ENCODE results near the gene NPHP1.
A peak's percentile ranks its signal among the peaks of the same experiment; 100 is the strongest.
"Not testable (repeated sequence)": the region's sequence is repeated elsewhere in the genome, so short reads cannot be mapped to it uniquely, and the experiment has no call there.

Gene NPHP1

DNA sequence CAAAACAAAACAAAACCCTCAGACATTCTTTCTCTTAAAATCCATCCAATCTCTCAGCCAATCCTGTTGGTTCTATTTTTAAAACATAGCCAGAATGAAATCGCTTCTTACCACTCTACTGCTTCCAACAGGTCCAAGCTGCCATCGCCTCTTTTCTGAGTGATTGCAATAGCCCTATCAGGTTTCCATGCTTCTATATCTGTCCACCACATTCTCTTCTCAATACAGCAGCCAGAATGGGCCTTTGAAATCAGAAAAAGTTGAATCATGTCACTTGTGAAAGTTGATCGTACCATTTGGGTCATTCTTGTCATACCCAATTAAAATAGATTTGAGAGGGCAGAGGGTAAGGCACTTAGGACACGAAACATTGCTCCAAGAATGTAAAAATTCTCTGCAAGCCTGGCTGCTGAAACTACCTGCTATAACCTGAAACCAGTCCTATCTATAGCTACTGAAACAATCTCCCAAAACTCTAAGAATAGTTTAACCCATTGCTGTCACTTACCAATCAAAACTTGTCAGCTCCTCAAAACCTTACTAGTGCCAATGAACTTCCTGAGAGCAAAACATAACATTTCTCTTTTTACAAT, 10.8 kb upstream of the NPHP1 start:
- TF ChIP-seq ZNF274 (IDR thresholded peaks at IDR 0.05; ENCODE audit: low read depth, low read length) = no peak
- H3K4me3 ChIP-seq (ENCODE audit: low read length) = no peak overlapping the region

DNA sequence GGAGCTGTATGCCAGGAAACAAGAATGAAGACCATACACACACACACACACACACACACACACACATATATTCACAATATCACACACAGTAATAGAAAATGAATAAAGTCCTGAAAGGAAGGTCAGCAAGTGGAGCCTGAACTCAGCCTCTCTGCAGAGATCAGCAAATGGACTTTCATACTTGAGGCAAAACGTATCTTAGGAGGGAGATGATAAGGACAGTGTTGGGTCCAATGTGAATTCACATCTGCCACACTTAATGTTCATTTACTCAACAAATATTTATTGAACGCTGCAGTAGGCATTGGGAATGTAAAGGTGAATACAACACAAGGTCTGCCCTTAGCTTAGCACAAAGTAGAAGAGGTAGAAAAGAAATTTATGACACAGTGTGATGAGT, 10.3 kb upstream of the NPHP1 start:
- H3K4me3 ChIP-seq (ENCODE audit: low read length) = no peak overlapping the region
- TF ChIP-seq ZNF274 (IDR thresholded peaks at IDR 0.05; ENCODE audit: low read depth, low read length) = no peak

DNA sequence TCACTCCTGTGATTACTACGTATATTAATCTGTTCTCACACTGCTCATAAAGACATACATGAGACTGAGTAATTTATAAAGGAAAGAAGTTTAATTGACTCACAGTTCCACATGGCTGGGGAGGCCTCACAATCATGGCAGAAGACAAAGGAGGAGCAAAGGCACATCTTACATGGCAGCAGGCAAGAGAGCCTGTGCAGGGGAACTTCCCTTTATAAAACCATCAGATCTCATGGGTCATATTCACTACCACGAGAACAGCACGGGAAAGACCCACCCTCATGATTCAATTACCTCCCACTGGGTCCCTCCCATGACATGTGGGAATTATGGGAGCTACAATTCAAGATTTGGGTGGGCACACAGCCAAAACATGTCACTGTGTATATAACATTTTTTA, 8.7 kb upstream of the NPHP1 start:
- H3K4me3 ChIP-seq (ENCODE audit: low read length) = not testable (repeated sequence)

DNA sequence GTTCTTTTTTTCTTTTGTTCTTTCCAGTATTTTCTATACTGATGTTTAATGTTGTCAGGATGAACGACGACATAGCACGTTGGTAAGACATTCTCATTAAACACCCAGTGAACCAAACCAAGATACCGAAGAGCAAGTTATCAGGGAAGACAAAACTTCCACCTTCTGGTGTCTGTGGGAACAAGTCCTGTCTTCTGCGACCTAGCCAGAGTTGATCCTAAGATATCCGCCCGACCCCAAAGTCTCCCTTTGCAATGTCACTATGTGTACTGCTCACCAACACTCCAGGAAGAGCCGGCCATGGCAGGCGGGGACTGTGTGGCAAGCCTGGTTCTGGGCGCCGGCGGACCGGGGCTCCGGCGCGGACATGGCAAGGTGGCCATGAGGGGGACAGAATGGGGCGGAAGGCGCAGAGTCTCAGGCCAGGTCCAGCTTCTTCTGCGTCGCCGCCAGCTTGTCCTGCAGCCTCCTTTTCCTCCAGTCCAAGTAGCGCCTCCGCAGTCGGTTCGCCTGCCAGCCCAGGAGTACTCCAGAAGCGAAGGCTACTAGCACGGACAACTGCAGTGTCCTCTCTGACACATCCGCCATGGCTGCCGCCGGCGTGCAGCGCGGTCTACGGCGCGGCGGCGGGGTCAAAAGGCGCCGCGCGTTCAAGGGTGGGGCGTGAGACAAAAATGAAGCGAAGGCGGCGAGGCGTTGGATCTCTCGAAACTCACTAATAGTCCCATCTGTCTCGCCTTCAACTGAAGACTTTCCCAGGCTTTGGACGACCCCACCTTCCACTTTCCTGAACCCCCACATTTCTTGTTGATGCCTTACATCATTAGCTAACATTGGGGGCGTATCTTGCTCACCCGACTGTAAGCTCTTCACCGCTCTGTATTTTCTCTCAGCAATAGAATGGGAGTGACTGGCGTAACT, 7.4 kb upstream of the NPHP1 start, which contains the start of gene MTLN:
MTLN (minus strand) TSS at position 610 of the 921 bp plus-strand sequence; CDS start at position 588, 22 bp downstream.
- H3K4me3 ChIP-seq (ENCODE audit: low read length) = peak within 1 kb of the TSS; percentile 99
- TF ChIP-seq ZNF274 (IDR thresholded peaks at IDR 0.05; ENCODE audit: low read depth, low read length) = no peak

DNA sequence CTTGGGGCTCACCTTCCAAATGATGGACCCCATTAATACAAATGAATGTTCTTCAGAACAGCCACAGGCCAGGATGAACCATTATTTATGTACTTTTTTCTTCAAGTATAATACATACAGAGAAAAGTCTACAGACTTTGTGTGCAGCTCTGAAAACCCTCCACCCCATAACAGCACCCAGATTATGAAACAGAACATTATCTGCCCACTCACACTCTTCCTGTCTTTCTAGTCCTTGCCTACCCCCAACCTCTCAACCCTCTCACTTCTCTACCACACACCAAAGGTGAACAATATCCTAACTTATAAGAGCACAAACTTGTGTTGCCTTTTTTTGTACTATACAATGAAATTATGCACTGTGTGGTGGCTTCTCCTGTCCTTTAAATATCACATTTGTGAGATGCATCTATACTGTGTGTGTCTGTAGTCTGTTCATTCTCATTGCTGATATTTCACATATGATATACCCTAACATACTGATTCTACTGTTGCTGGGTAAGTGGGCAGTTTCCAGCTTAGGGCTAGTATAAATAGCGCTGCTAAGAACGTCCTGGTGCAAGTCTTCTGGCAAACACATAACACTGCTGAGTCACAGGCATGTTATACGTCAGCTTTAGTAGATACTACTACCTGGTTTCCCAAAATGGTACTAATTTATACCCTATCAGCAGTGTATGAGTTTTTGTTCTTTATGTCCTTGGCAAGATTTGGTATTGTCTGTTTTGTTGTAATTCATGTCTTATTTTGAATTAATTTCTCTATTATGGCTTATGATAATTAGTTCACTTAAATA, 1.0 kb upstream of the NPHP1 start:
- no peak overlapping the region; the same call in 1 of the 2 replicates for H3K4me3 ChIP-seq (ENCODE audit: low read length)
- TF ChIP-seq ZNF274 (IDR thresholded peaks at IDR 0.05; ENCODE audit: low read depth, low read length) = no peak

DNA sequence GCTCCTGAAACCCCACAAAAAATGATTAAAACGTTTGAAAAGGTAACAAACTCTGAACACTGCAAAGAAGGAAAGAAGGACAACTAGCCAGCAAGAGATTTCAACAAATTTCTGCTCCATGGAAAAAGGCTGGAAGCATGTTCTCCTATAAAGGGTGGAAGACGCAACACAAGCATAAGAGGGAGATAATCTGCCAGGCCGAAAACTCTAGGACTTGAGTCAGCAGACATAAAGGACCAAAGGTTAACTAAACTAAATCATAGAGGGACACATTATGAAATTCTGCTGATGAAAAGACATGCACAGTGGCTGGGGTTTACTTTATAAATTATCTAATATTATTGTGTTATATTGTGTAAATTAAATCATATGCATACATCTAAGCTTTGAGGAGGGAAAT, 6.8 kb downstream of the NPHP1 start:
- no peak for TF ChIP-seq ZNF274 (IDR thresholded peaks at IDR 0.05; ENCODE audit: low read depth, low read length)
- H3K4me3 ChIP-seq (ENCODE audit: low read length) = no peak overlapping the region

DNA sequence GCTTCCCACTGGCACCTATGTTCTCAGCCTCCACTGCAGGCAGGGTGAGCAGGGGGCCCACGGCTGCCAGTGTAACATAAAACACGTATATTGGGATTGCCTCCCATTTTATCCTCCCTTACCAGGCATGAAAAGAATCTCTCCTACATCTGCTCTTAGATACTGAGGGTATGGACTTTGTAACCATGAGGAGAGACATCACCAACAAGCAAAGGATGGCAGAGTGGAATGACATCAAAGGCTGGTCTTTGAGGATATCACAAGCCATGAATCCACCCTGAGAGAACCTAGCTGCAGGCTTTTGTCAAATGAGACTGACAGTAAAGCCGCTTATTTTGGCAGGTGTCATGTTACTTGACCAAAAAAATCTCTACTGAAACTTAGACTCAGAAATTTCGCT, 7.4 kb downstream of the NPHP1 start:
- no peak overlapping the region for H3K4me3 ChIP-seq (ENCODE audit: low read length)
- TF ChIP-seq ZNF274 (IDR thresholded peaks at IDR 0.05; ENCODE audit: low read depth, low read length) = no peak

DNA sequence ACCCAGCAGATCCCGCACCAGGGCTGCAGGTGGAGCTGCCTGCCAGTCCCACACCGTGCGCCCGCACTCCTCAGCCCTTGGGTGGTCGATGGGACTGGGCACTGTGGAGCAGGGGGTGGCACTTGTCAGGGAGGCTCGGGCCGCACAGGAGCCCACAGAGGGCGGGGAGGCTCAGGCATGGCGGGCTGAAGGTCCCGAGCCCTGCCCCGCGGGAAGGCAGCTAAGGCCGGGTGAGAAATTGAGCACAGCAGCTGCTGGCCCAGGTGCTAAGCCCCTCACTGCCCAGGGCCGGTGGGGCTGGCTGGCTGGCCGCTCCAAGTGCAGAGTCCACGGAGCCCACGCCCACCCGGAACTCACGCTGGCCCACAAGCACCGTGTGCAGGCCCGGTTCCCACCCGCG, 14.6 kb downstream of the NPHP1 start:
- not testable (repeated sequence) for H3K4me3 ChIP-seq (ENCODE audit: low read length)

DNA sequence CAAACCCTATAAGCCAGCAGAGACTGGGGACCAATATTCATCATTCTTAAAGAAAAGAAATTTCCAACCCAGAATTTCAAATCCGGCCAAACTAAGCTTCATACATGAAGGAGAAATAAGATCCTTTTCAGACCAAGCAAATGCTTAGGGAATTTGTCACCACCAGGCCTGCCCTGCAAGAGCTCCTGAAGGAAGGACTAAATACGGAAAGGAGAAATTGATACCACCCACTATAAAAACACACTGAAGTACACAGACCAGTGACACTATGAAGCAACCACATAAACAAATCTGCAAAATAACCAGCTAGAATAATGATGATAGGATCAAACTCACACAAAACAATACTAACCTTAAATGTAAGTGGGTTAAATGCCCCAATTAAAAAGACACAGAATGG, 22.4 kb downstream of the NPHP1 start:
- no peak for TF ChIP-seq ZNF274 (IDR thresholded peaks at IDR 0.05; ENCODE audit: low read depth, low read length)
- H3K4me3 ChIP-seq (ENCODE audit: low read length) = no peak overlapping the region

DNA sequence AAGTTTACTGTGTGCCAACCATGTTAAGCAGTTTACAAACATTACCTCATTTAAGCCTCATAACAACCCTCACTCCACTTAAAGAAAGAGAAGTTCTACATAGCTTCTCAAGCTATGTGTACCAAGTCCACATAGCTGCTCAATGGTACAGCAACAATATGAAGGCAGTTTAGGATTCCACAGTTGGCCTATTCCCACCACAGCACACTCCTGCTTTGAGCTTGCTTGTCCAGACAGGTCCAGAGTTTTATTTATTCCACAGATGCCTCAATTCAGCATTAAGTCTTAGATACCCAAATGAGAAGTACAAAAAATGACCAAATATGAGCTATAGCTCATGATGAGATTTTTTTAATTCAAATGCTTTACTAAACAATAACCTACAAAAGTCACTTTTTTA, 24.8 kb downstream of the NPHP1 start:
- H3K4me3 ChIP-seq (ENCODE audit: low read length) = no peak overlapping the region
- TF ChIP-seq ZNF274 (IDR thresholded peaks at IDR 0.05; ENCODE audit: low read depth, low read length) = no peak

DNA sequence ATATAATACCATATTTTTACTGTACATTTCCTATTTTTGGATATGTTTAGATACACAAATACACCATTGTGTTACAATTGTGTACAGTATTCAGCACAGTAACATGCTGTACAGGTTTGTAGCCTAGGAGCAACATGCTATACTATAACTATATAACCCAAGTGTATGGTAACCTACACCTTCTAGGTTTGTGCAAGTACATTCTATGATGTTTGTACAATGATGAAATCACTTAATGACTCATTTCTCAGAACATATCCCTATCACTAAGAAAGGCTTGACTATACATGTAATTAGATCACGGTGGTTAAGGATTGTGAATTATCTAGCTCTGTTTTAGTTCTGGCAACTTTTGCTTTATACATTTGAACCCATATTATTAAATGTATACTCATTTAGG, 31.3 kb downstream of the NPHP1 start:
- TF ChIP-seq ZNF274 (IDR thresholded peaks at IDR 0.05; ENCODE audit: low read depth, low read length) = no peak
- H3K4me3 ChIP-seq (ENCODE audit: low read length) = no peak overlapping the region

DNA sequence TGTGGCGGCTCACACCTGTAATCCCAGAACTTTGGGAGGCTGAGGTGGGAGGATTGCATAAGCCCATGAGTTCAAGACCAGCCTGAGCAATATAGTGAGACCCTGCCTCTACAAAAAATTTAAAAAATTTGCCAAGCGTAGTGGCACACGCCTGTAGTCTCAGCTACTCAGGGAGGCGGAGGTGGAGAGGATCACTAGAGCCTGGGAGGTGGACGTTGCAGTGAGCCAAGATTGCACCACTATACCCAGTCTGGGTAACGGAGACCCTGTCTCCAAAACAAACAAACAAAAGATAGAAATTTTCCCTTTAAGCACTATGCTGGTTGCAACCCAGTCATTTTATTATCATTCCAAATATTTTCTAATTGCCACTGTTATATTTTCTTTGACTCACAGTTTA, 32.3 kb downstream of the NPHP1 start:
- H3K4me3 ChIP-seq (ENCODE audit: low read length) = no peak overlapping the region

DNA sequence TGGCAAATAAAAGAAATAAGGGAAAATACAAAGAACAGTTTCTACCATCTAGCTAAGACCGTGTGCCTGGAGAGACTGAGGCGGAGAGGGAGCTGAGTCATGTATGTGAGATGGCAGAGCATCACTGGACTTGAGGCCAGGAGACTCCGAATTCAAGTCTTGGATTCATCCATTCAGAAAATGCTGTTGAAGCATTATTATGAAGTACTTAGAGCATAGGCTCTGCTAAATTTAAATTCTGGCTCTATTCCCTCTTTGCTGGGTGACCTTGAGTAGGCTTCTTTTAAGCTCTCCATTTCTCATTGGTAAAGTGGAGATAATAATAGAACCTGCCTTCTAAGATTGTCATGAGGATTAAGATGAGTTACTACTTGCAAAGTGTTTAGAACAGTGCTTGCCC, 34.7 kb downstream of the NPHP1 start:
- H3K4me3 ChIP-seq (ENCODE audit: low read length) = no peak overlapping the region
- no peak for TF ChIP-seq ZNF274 (IDR thresholded peaks at IDR 0.05; ENCODE audit: low read depth, low read length)

More for the DNA sequence above, 32.3 kb downstream of the NPHP1 start:
- TF ChIP-seq ZNF274 (IDR thresholded peaks at IDR 0.05; ENCODE audit: low read depth, low read length) = no peak

DNA sequence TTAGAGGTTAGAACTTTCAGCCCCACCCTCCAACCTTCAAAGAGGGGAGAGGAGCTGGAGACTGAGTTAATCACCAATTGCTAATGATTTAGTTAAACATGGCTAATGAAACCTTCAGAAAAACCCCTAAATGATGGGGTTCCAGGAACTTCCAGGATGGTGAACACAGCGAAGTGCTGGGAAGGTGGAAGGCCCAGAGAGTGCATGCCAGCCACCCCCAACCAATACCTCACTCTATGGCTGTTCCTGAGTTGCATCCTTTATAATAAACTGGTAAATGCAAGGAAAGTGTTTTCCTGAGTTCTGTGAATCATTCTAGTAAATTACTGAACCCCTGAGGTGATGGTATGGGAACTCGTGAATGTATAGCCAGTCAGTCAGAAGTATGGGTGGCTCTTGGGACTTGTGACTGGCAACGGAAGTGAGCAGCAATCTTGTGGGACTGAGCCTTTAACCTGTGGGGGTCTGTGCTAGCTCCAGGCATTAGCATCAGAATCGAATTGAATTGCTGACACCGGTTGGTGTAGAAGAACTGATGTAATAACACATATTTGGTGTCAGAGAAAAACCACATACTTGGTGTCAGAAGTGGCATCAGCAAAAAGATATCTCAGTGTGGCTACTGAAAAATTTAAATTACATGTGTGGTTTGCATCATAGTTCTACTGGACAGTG, 37.4 kb downstream of the NPHP1 start:
- no peak for TF ChIP-seq ZNF274 (IDR thresholded peaks at IDR 0.05; ENCODE audit: low read depth, low read length)
- H3K4me3 ChIP-seq (ENCODE audit: low read length) = no peak overlapping the region

Measured in GM08714 (cell line).